GM18526 (cell line): ENCODE results near the gene KRTAP13-3.

Source experiments
- POLR2A ChIP-seq: IDR thresholded peaks from 3 replicates; pipeline ENCODE4 v1.6.1; 2011; ENCODE audit not compliant: insufficient read length; ENCODE audit errors: extremely low read depth

The KRTAP13-3 gene

GRCh38 chr21:30425826-30426225, at the start of gene KRTAP13-3:
Gene KRTAP13-3 (minus strand): TSS chr21:30425926. CDS start chr21:30425912, 14 bp downstream.
- TF ChIP-seq POLR2A = no peak

GRCh38 chr21:30468900-30469714, 43.4 kb upstream of the KRTAP13-3 start:
- TF ChIP-seq POLR2A = no peak

- TF ChIP-seq POLR2A = no peak
Observed at GRCh38 chr21:30463713-30464112, 38.0 kb upstream of the KRTAP13-3 start.

GRCh38 chr21:30448514-30448913, 22.8 kb upstream of the KRTAP13-3 start:
- no peak for TF ChIP-seq POLR2A

GRCh38 chr21:30447056-30447455, 21.3 kb upstream of the KRTAP13-3 start:
- TF ChIP-seq POLR2A = no peak

GRCh38 chr21:30444204-30444603, 18.5 kb upstream of the KRTAP13-3 start:
- no peak for TF ChIP-seq POLR2A

- no peak for TF ChIP-seq POLR2A
Observed at GRCh38 chr21:30443226-30443625, 17.5 kb upstream of the KRTAP13-3 start.

- no peak for TF ChIP-seq POLR2A
Observed at GRCh38 chr21:30439975-30440374, 14.2 kb upstream of the KRTAP13-3 start, which contains the start of gene KRTAP15-1. Gene KRTAP15-1 (plus strand): TSS chr21:30440275. CDS start chr21:30440328, 53 bp downstream.

- no peak for TF ChIP-seq POLR2A
Observed at GRCh38 chr21:30437010-30437565, 11.4 kb upstream of the KRTAP13-3 start.

- TF ChIP-seq POLR2A = no peak
Observed at GRCh38 chr21:30434033-30434631, 8.4 kb upstream of the KRTAP13-3 start.

- no peak for TF ChIP-seq POLR2A
Observed at GRCh38 chr21:30430170-30430655, 4.5 kb upstream of the KRTAP13-3 start, which contains the start of gene KRTAP13-4. Gene KRTAP13-4 (plus strand): TSS chr21:30430220. CDS start chr21:30430276, 56 bp downstream.

- TF ChIP-seq POLR2A = no peak
Observed at GRCh38 chr21:30426731-30427130, 1.0 kb upstream of the KRTAP13-3 start.

- TF ChIP-seq POLR2A = no peak
Observed at GRCh38 chr21:30415993-30416392, 9.7 kb downstream of the KRTAP13-3 start.

- TF ChIP-seq POLR2A = no peak
Observed at GRCh38 chr21:30408782-30409494, 16.8 kb downstream of the KRTAP13-3 start.

- no peak for TF ChIP-seq POLR2A
Observed at GRCh38 chr21:30395731-30396130, 30.0 kb downstream of the KRTAP13-3 start, which contains the start of gene KRTAP13-1. Gene KRTAP13-1 (plus strand): TSS chr21:30396031. CDS start chr21:30396087, 56 bp downstream.
